H1 (cell line): ENCODE data around the gene DCTD. TPM values are rescaled to one million over a fixed set of nuclear protein-coding genes. Genes with fewer than 3 reads are reported as not detected.

Experiments
- ASH2L ChIP-seq: fragments of 200-600, 300-600 bp; sonication (generic); IDR thresholded peaks from one replicate; pipeline ENCODE4 v1.7.1; 2017; ENCODE audit warnings: low read length
- HDAC6 ChIP-seq: IDR thresholded peaks from one replicate; pipeline ENCODE4 v1.7.1; 2012; ENCODE audit warnings: low read depth, mild to moderate bottlenecking, inconsistent platforms, low read length, moderate library complexity
- POLR2AphosphoS5 ChIP-seq: IDR thresholded peaks from 2 replicates; pipeline ENCODE4 v1.6.1; 2011; ENCODE audit warnings: low read depth, low read length
- SRF ChIP-seq: IDR thresholded peaks from 2 replicates; pipeline ENCODE4 v1.6.1; 2011; ENCODE audit warnings: mild to moderate bottlenecking, low read depth, low read length, moderate library complexity
- polyA plus RNA-seq, 7 experiments: library from polyadenylated mRNA; depleted of rRNA in 3 of 7; stranded (reverse) in 5 of 7; unstranded in 2 of 7; fragments of >200 nt in 5 of 7; fragments of 200-250 nt in 2 of 7; gene quantifications; 1 replicate in 5 of 7; 2 replicates in 1 of 7; 4 replicates in 1 of 7; pipeline versions ENCODE4 v1.2.1 to v1.2.3, GENCODE V29; 2011 to 2013; ENCODE audit warnings: missing spikeins in 2 of 7, mixed read lengths in 2 of 7
- total RNA-seq: library from RNA; stranded (reverse); fragmentation: NEBNext Ultra II Directional; extraction: Animal tissue kit (Norgen Biotek cat#: 25700); gene quantifications from 2 replicates; pipeline ENCODE4 v1.2.1, GENCODE V29; 2021
- TF ChIP-seq, protein P1 (sequence below): fragments of 300-600 bp; sonication (generic); IDR thresholded peaks from 2 replicates; pipeline ENCODE4 v1.7.1; 2012; ENCODE audit warnings: low read length, moderate library complexity, mild to moderate bottlenecking, inconsistent platforms; ENCODE audit not compliant: insufficient replicate concordance
- TF ChIP-seq, protein P2 (sequence below): IDR thresholded peaks from 2 replicates; pipeline ENCODE4 v1.6.1; 2012; ENCODE audit warnings: inconsistent platforms

DCTD gene
- total and polyA plus RNA-seq, 2 of the 8 experiments (the other 6 are each of a cell fraction or from before 2014, with no cell fraction given), result 60.2 to 69.5 TPM

DNA sequence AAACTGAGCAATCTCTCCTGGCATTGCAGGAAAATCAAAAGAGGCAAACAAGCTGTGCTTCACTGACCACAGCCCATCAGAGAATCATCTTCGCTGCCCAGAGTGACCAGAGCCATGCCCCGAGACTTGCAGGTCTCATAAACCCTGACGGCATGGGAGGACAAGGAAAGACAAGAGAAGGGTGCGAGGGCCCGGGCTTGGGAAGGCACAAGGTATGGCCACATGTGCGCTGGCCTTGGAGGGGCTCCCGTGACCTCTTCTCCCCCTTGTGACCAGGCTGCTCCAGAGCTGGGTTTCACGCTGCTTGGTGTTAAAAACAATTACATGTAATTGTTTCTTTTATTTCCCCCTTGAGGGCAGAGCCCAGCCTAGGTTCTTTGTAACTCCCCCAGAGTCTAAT is 20.8 kb downstream of the DCTD start (continued):
- TF ChIP-seq, protein P1, sequence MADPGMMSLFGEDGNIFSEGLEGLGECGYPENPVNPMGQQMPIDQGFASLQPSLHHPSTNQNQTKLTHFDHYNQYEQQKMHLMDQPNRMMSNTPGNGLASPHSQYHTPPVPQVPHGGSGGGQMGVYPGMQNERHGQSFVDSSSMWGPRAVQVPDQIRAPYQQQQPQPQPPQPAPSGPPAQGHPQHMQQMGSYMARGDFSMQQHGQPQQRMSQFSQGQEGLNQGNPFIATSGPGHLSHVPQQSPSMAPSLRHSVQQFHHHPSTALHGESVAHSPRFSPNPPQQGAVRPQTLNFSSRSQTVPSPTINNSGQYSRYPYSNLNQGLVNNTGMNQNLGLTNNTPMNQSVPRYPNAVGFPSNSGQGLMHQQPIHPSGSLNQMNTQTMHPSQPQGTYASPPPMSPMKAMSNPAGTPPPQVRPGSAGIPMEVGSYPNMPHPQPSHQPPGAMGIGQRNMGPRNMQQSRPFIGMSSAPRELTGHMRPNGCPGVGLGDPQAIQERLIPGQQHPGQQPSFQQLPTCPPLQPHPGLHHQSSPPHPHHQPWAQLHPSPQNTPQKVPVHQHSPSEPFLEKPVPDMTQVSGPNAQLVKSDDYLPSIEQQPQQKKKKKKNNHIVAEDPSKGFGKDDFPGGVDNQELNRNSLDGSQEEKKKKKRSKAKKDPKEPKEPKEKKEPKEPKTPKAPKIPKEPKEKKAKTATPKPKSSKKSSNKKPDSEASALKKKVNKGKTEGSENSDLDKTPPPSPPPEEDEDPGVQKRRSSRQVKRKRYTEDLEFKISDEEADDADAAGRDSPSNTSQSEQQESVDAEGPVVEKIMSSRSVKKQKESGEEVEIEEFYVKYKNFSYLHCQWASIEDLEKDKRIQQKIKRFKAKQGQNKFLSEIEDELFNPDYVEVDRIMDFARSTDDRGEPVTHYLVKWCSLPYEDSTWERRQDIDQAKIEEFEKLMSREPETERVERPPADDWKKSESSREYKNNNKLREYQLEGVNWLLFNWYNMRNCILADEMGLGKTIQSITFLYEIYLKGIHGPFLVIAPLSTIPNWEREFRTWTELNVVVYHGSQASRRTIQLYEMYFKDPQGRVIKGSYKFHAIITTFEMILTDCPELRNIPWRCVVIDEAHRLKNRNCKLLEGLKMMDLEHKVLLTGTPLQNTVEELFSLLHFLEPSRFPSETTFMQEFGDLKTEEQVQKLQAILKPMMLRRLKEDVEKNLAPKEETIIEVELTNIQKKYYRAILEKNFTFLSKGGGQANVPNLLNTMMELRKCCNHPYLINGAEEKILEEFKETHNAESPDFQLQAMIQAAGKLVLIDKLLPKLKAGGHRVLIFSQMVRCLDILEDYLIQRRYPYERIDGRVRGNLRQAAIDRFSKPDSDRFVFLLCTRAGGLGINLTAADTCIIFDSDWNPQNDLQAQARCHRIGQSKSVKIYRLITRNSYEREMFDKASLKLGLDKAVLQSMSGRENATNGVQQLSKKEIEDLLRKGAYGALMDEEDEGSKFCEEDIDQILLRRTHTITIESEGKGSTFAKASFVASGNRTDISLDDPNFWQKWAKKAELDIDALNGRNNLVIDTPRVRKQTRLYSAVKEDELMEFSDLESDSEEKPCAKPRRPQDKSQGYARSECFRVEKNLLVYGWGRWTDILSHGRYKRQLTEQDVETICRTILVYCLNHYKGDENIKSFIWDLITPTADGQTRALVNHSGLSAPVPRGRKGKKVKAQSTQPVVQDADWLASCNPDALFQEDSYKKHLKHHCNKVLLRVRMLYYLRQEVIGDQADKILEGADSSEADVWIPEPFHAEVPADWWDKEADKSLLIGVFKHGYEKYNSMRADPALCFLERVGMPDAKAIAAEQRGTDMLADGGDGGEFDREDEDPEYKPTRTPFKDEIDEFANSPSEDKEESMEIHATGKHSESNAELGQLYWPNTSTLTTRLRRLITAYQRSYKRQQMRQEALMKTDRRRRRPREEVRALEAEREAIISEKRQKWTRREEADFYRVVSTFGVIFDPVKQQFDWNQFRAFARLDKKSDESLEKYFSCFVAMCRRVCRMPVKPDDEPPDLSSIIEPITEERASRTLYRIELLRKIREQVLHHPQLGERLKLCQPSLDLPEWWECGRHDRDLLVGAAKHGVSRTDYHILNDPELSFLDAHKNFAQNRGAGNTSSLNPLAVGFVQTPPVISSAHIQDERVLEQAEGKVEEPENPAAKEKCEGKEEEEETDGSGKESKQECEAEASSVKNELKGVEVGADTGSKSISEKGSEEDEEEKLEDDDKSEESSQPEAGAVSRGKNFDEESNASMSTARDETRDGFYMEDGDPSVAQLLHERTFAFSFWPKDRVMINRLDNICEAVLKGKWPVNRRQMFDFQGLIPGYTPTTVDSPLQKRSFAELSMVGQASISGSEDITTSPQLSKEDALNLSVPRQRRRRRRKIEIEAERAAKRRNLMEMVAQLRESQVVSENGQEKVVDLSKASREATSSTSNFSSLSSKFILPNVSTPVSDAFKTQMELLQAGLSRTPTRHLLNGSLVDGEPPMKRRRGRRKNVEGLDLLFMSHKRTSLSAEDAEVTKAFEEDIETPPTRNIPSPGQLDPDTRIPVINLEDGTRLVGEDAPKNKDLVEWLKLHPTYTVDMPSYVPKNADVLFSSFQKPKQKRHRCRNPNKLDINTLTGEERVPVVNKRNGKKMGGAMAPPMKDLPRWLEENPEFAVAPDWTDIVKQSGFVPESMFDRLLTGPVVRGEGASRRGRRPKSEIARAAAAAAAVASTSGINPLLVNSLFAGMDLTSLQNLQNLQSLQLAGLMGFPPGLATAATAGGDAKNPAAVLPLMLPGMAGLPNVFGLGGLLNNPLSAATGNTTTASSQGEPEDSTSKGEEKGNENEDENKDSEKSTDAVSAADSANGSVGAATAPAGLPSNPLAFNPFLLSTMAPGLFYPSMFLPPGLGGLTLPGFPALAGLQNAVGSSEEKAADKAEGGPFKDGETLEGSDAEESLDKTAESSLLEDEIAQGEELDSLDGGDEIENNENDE, result no peak
- TF ChIP-seq POLR2AphosphoS5, result no peak
- no peak for TF ChIP-seq HDAC6
- no peak for TF ChIP-seq SRF
- TF ChIP-seq ASH2L, result no peak
- TF ChIP-seq, protein P2, sequence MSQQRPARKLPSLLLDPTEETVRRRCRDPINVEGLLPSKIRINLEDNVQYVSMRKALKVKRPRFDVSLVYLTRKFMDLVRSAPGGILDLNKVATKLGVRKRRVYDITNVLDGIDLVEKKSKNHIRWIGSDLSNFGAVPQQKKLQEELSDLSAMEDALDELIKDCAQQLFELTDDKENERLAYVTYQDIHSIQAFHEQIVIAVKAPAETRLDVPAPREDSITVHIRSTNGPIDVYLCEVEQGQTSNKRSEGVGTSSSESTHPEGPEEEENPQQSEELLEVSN, result no peak
- TF ChIP-seq, all 59 proteins: peak for 0
